Adrenal gland (tissue), 5 donors: ENCODE results near the gene PKN3.

Experiments used
- POLR2A ChIP-seq, 2 donors: fragments of 450-650 bp; IDR thresholded peaks; one replicate each; pipeline ENCODE4 v1.6.1; 2017; ENCODE audit warnings: antibody characterized with exemption in 2 of 2, mild to moderate bottlenecking in 2 of 2, moderate library complexity in 1 of 2
- TF ChIP-seq, protein P1 (sequence below), 6 experiments: fragments of 450-650 bp in 4 of 6; fragments of 200-600 bp in 2 of 6; sonication (generic) in 1 of 6; IDR thresholded peaks; 1 replicate in 5 of 6; 2 replicates in 1 of 6; pipeline versions ENCODE4 v1.5.1 to v1.8.0; 2016 to 2021; ENCODE audit warnings: antibody characterized with exemption in 6 of 6, mild to moderate bottlenecking in 2 of 6, moderate library complexity in 1 of 6
- donor health status: DM: no; HTN: no; CAD: no.

GRCh38 chr9:128712451-128713410 lies 10.4 kb downstream of the PKN3 start:
- TF ChIP-seq, protein P1, sequence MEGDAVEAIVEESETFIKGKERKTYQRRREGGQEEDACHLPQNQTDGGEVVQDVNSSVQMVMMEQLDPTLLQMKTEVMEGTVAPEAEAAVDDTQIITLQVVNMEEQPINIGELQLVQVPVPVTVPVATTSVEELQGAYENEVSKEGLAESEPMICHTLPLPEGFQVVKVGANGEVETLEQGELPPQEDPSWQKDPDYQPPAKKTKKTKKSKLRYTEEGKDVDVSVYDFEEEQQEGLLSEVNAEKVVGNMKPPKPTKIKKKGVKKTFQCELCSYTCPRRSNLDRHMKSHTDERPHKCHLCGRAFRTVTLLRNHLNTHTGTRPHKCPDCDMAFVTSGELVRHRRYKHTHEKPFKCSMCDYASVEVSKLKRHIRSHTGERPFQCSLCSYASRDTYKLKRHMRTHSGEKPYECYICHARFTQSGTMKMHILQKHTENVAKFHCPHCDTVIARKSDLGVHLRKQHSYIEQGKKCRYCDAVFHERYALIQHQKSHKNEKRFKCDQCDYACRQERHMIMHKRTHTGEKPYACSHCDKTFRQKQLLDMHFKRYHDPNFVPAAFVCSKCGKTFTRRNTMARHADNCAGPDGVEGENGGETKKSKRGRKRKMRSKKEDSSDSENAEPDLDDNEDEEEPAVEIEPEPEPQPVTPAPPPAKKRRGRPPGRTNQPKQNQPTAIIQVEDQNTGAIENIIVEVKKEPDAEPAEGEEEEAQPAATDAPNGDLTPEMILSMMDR (IDR thresholded peaks at IDR 0.05): no peak
- TF ChIP-seq POLR2A (IDR thresholded peaks at IDR 0.05): no peak
